ENCODE results near the gene ANKIB1.

GRCh38 chr7:92268921-92269320, 23.1 kb downstream of the ANKIB1 start:
- TF ChIP-seq CTCF (IDR thresholded peaks at IDR 0.05) (no peak), POLR2A (IDR thresholded peaks at IDR 0.05) (no peak)
